Tibial nerve (tissue), 4 donors: ENCODE results near the gene ANK2. TPM values are rescaled to one million over a fixed set of nuclear protein-coding genes. Genes with fewer than 3 reads are reported as not detected.

Experiments used
- DNase-seq, 2 donors: peaks; one replicate each; pipeline ENCODE4 v3.0.0-alpha.2; 2019; ENCODE audit warnings: low spot score in 2 of 2
- H3K27ac ChIP-seq, 4 donors: fragments of 200-600 bp; sonication (generic) in 3 of 4; one replicate each; pipeline ENCODE4 v1.5.1; 2017 to 2019; ENCODE audit warnings: mild to moderate bottlenecking in 1 of 4
- H3K27me3 ChIP-seq, 2 donors: fragments of 200-600 bp; sonication (generic) in 1 of 2; one replicate each; pipeline versions ENCODE4 v1.5.1 to v1.6.0; 2017 to 2019
- H3K36me3 ChIP-seq, 3 donors: fragments of 200-600 bp; sonication (generic); one replicate each; pipeline ENCODE4 v1.5.1; 2018 to 2019
- H3K4me1 ChIP-seq, 4 donors: fragments of 200-600 bp; sonication (generic) in 3 of 4; one replicate each; pipeline ENCODE4 v1.5.1; 2017 to 2019
- H3K4me3 ChIP-seq, 4 donors: fragments of 200-600 bp; sonication (generic) in 3 of 4; one replicate each; pipeline ENCODE4 v1.5.1; 2017 to 2019; ENCODE audit warnings: mild to moderate bottlenecking in 1 of 4, moderate library complexity in 1 of 4
- H3K9me3 ChIP-seq, 4 donors: fragments of 200-600 bp; sonication (generic) in 3 of 4; one replicate each; pipeline ENCODE4 v1.5.1; 2017 to 2019
- CTCF ChIP-seq, 5 experiments: fragments of 200-600 bp in 3 of 5; fragments of 450-650 bp in 2 of 5; sonication (generic) in 3 of 5; IDR thresholded peaks; one replicate each; pipeline ENCODE4 v1.5.1; 2016 to 2019; ENCODE audit warnings: antibody characterized with exemption in 5 of 5, mild to moderate bottlenecking in 3 of 5, moderate library complexity in 2 of 5
- EP300 ChIP-seq, 2 donors: sonication (generic); formaldehyde crosslinking; IDR thresholded peaks; one replicate each; pipeline ENCODE4 v1.6.1; 2017; ENCODE audit warnings: antibody characterized with exemption in 2 of 2, mild to moderate bottlenecking in 1 of 2
- POLR2A ChIP-seq, 2 donors: fragments of 450-650 bp; IDR thresholded peaks; one replicate each; pipeline ENCODE4 v1.6.1; 2017; ENCODE audit warnings: antibody characterized with exemption in 2 of 2, mild to moderate bottlenecking in 2 of 2, moderate library complexity in 2 of 2
- WGBS, 2 donors: methylation state at CpG; one replicate each; pipeline ENCODE4 v1.1.5; 2018; 5-methylcytosine and 5-hydroxymethylcytosine counted together
- total RNA-seq, 4 donors: library from RNA; depleted of rRNA; stranded (reverse); fragments of >200 nt; gene quantifications; one replicate each; pipeline ENCODE4 v1.1.0, GENCODE V29; 2016

Gene ANK2
- total RNA-seq, 4 donors from 2014 or later: 63.9 to 113 (median 87.5) TPM

GRCh38 chr4:113112338-113112978, 63.0 kb downstream of the ANK2 start:
- Histone ChIP-seq H3K9me3 (no peaks in the 10 kb centered on the region), H3K4me3 (no peak overlapping the region), H3K27ac (no peak overlapping the region), H3K27me3 (no peaks in the 10 kb centered on the region), H3K36me3 (no peaks in the 10 kb centered on the region), H3K4me1 (peaks cover 0 to 4% (median 0%) of the 10 kb centered on the region in 4 donors)
- no peak for DNase-seq
- WGBS, 2 donors: 53% methylated on average over 2 of the region's 2 CpGs
- TF ChIP-seq EP300 (IDR thresholded peaks at IDR 0.05): no peak
- TF ChIP-seq POLR2A (IDR thresholded peaks at IDR 0.05): no peak
- TF ChIP-seq CTCF (IDR thresholded peaks at IDR 0.05): no peak

GRCh38 chr4:113113151-113113550, 63.7 kb downstream of the ANK2 start:
- no peak for TF ChIP-seq POLR2A (IDR thresholded peaks at IDR 0.05)
- no peak for TF ChIP-seq EP300 (IDR thresholded peaks at IDR 0.05)
- no peak for TF ChIP-seq CTCF (IDR thresholded peaks at IDR 0.05)
- Histone ChIP-seq H3K4me1 (peaks cover 0 to 4% (median 0%) of the 10 kb centered on the region in 4 donors), H3K36me3 (no peaks in the 10 kb centered on the region), H3K4me3 (no peak overlapping the region), H3K27ac (no peak overlapping the region), H3K27me3 (no peaks in the 10 kb centered on the region), H3K9me3 (no peaks in the 10 kb centered on the region)
- 82 to 84% methylated on average over 2 of the region's 2 CpGs for WGBS, 2 donors
- no peak for DNase-seq

GRCh38 chr4:113114884-113115283, 65.4 kb downstream of the ANK2 start:
- Histone ChIP-seq H3K4me1 (peaks cover 0 to 4% (median 0%) of the 10 kb centered on the region in 4 donors), H3K36me3 (no peaks in the 10 kb centered on the region), H3K27me3 (no peaks in the 10 kb centered on the region), H3K9me3 (no peaks in the 10 kb centered on the region), H3K4me3 (no peak overlapping the region), H3K27ac (no peak overlapping the region)
- 93 to 94% methylated on average over 2 of the region's 2 CpGs for WGBS, 2 donors
- TF ChIP-seq POLR2A (IDR thresholded peaks at IDR 0.05): no peak
- TF ChIP-seq EP300 (IDR thresholded peaks at IDR 0.05): no peak
- TF ChIP-seq CTCF (IDR thresholded peaks at IDR 0.05): no peak
- no peak for DNase-seq

GRCh38 chr4:113116414-113117357, 67.2 kb downstream of the ANK2 start:
- H3K27me3 ChIP-seq: no peaks in the 10 kb centered on the region
- no peak for DNase-seq
- no peaks in the 10 kb centered on the region for H3K36me3 ChIP-seq
- H3K27ac ChIP-seq: no peak overlapping the region
- no peak overlapping the region for H3K4me3 ChIP-seq
- WGBS, 2 donors: 63 to 68% methylated on average over 17 of the region's 17 CpGs
- no peak for TF ChIP-seq EP300 (IDR thresholded peaks at IDR 0.05)
- no peak for TF ChIP-seq POLR2A (IDR thresholded peaks at IDR 0.05)
- TF ChIP-seq CTCF (IDR thresholded peaks at IDR 0.05): no peak
- H3K4me1 ChIP-seq: peaks cover 0 to 4% (median 0%) of the 10 kb centered on the region in 4 donors
- no peaks in the 10 kb centered on the region for H3K9me3 ChIP-seq

GRCh38 chr4:113117358-113117702, 67.9 kb downstream of the ANK2 start:
- WGBS, 2 donors: 70 to 81% methylated on average over 3 of the region's 3 CpGs
- Histone ChIP-seq H3K9me3 (no peaks in the 10 kb centered on the region), H3K27me3 (no peaks in the 10 kb centered on the region), H3K4me3 (no peak overlapping the region), H3K36me3 (no peaks in the 10 kb centered on the region), H3K4me1 (peaks cover 0 to 4% (median 0%) of the 10 kb centered on the region in 4 donors), H3K27ac (no peak overlapping the region)
- TF ChIP-seq POLR2A (IDR thresholded peaks at IDR 0.05) (no peak), EP300 (IDR thresholded peaks at IDR 0.05) (no peak), CTCF (IDR thresholded peaks at IDR 0.05) (no peak)
- no peak for DNase-seq
